Kidney (tissue), 14 donors: ENCODE results near the gene DISC1. TPM values are rescaled to one million over a fixed set of nuclear protein-coding genes. Genes with fewer than 3 reads are reported as not detected.

Experiments
- DNase-seq, 5 donors: peaks; one replicate each; pipeline ENCODE4 v3.0.0-alpha.2; 2013 to 2020
- FAIRE-seq: peaks from 2 replicates; lab custom pipeline; 2012; peaks lifted over from hg19 to GRCh38; lab: Jason Lieb, UNC
- H3K27ac ChIP-seq, 2 donors: one replicate each; pipeline ENCODE4 v1.7.0; 2013; ENCODE audit warnings: low read depth in 2 of 2, low read length in 2 of 2, inconsistent platforms in 1 of 2
- H3K27me3 ChIP-seq: one replicate; pipeline ENCODE4 v1.7.1; 2013; ENCODE audit warnings: low read length, inconsistent platforms; ENCODE audit not compliant: control insufficient read depth, insufficient read depth
- H3K36me3 ChIP-seq, 3 donors: one replicate each; pipeline versions ENCODE4 v1.7.0 to v1.7.1; 2013; ENCODE audit warnings: low read length in 3 of 3, control low read depth in 1 of 3, inconsistent platforms in 1 of 3; ENCODE audit not compliant: insufficient read depth in 3 of 3, control insufficient read depth in 2 of 3
- H3K4me1 ChIP-seq, 3 donors: one replicate each; pipeline versions ENCODE4 v1.7.0 to v1.7.1; 2013; ENCODE audit warnings: low read length in 3 of 3, inconsistent platforms in 1 of 3, low read depth in 1 of 3; ENCODE audit not compliant: control insufficient read depth in 2 of 3, insufficient read depth in 2 of 3
- H3K4me3 ChIP-seq, 3 donors: one replicate each; pipeline versions ENCODE4 v1.7.0 to v1.8.1; 2013; ENCODE audit warnings: low read length in 3 of 3, control low read depth in 1 of 3, inconsistent platforms in 1 of 3
- H3K9ac ChIP-seq, 3 donors: one replicate each; pipeline versions ENCODE4 v1.7.0 to v1.7.1; 2013; ENCODE audit warnings: low read length in 3 of 3, control low read depth in 1 of 3, inconsistent platforms in 1 of 3
- H3K9me3 ChIP-seq, 3 donors: one replicate each; pipeline versions ENCODE4 v1.7.0 to v1.7.1; 2013; ENCODE audit warnings: low read length in 3 of 3, control low read depth in 1 of 3, inconsistent platforms in 1 of 3; ENCODE audit not compliant: control insufficient read depth in 2 of 3, insufficient read depth in 1 of 3
- intact Hi-C: fragments of 100-400 bp; cut with DNase I; formaldehyde crosslinking; loops from one replicate; pipeline ENCODE4 v1.11.1; 2022
- polyA plus RNA-seq: library from polyadenylated mRNA; stranded (reverse); fragments of 350-450 nt; fragmentation: Illumina TruSeq; extraction: RNeasy Lipid Tissue Mini Kit (QIAGEN cat#74804); gene quantifications from one replicate; pipeline ENCODE4 v1.2.3, GENCODE V29; 2014; ENCODE audit warnings: low read depth, low replicate concordance; ENCODE audit not compliant: insufficient read depth
- total RNA-seq: library from RNA; stranded (reverse); fragmentation: NEBNext Ultra II Directional; extraction: Animal tissue kit (Norgen Biotek cat#: 25700); gene quantifications from one replicate; pipeline ENCODE4 v1.2.1, GENCODE V29; 2021
- TF ChIP-seq, protein P1 (sequence below): IDR thresholded peaks from 3 replicates; pipeline ENCODE4 v1.5.1; 2012; ENCODE audit warnings: mild to moderate bottlenecking, moderate library complexity, borderline replicate concordance; ENCODE audit not compliant: insufficient read depth; ENCODE audit errors: extremely low read depth
- donor health status: control.
- donor health status: control.
- donor health status: control.
- donor health status: control.
- donor health status: control.
- donor health status: DM: yes; HTN: yes; CAD: no.
- donor health status: Normal renal cell carcinoma (clear cell type).

Gene DISC1
- total and polyA plus RNA-seq, 2 donors from 2014 or later: 0.80 to 15.9 TPM

DNA sequence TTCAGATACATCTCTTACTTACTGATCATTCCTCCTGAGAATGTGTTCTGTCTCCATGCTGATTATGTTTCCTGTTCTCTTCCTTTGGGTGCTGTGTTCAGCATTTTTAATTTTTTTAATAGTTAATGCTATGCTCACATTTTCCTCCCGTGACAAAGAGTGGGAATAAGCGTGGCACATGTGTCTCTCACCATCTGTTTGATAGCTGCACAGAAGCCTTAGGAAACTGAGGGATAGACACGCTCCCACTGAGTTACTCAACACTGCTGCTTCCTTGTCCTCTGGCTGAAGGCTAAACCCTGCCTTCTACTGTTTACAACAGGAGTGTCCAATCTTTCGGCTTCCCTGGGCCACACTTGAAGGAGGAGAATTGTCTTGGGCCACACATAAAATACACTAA, 264.2 kb downstream of the DISC1 start:
- Histone ChIP-seq H3K4me1 (no peaks in the 10 kb centered on the region), H3K36me3 (no peaks in the 10 kb centered on the region), H3K9ac (no peak overlapping the region), H3K4me3 (no peak overlapping the region), H3K27me3 (no peaks in the 10 kb centered on the region), H3K27ac (no peak overlapping the region), H3K9me3 (no peaks in the 10 kb centered on the region)
- TF ChIP-seq, protein P1, sequence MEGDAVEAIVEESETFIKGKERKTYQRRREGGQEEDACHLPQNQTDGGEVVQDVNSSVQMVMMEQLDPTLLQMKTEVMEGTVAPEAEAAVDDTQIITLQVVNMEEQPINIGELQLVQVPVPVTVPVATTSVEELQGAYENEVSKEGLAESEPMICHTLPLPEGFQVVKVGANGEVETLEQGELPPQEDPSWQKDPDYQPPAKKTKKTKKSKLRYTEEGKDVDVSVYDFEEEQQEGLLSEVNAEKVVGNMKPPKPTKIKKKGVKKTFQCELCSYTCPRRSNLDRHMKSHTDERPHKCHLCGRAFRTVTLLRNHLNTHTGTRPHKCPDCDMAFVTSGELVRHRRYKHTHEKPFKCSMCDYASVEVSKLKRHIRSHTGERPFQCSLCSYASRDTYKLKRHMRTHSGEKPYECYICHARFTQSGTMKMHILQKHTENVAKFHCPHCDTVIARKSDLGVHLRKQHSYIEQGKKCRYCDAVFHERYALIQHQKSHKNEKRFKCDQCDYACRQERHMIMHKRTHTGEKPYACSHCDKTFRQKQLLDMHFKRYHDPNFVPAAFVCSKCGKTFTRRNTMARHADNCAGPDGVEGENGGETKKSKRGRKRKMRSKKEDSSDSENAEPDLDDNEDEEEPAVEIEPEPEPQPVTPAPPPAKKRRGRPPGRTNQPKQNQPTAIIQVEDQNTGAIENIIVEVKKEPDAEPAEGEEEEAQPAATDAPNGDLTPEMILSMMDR: no peak
- intact Hi-C loops: no loop called here
- DNase-seq (no peak), FAIRE-seq (no peak)

DNA sequence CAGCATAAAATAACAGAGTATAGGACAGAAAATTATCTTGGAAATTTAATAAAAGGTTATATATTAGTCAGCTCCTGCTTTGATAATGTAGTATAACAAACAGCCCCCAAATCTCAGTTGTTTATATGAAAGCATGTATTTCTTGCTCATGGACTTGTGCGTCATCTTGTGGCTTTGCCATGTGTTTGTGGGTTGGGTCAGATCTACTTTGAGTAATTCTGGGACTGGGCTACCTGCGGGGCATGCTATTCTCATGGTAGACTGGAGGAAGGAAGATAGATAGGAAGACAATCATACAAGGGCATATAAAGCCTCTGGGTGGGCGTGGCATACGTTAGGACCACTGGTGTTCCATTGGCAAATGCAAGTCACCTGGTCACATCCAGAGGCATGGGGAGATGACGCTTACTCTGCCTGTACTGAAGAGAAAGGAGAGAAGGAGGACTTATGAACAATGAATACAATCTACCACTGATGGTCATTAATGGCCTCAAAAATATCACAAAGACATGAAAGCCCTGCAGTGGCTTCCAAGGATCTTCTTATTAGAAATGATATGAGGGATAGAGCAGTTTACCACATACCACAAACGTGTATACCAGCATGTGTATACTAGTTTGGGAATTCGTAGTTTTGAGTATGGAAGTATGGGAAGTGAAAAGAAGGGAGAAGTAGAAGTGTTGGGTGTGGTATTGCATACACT, 267.0 kb downstream of the DISC1 start:
- no peak overlapping the region for H3K9ac ChIP-seq
- DNase-seq (no peak), FAIRE-seq (no peak)
- no peaks in the 10 kb centered on the region for H3K27me3 ChIP-seq
- H3K9me3 ChIP-seq: no peaks in the 10 kb centered on the region
- no peaks in the 10 kb centered on the region for H3K4me1 ChIP-seq
- no peak overlapping the region for H3K4me3 ChIP-seq
- no peak overlapping the region for H3K27ac ChIP-seq
- intact Hi-C loops: no loop called here
- TF ChIP-seq, protein P1: no peak
- no peaks in the 10 kb centered on the region for H3K36me3 ChIP-seq

DNA sequence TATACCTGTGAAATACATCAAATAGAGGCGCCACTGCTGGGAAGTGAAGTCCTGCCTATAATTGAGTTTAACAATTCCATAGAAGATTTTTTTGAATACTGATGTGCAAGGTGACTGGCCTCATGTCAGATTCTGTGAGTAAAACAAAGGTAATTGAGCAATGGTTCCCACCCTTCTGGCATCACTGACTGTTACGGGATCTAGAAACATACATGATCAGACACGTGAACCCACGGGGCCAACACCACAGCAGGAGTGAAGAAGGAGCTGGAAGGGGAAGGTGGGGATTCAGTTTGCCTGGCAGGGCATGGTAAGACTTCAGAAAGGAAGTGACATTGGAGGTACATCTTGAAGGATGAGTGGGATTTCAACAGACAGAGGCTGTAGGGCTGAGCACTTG, 270.2 kb downstream of the DISC1 start:
- FAIRE-seq (no peak), DNase-seq (no peak)
- H3K4me1 ChIP-seq: no peaks in the 10 kb centered on the region
- TF ChIP-seq, protein P1: no peak
- no peak overlapping the region for H3K4me3 ChIP-seq
- intact Hi-C loops: no loop called here
- no peaks in the 10 kb centered on the region for H3K9me3 ChIP-seq
- H3K9ac ChIP-seq: no peak overlapping the region
- H3K27ac ChIP-seq: no peak overlapping the region
- no peaks in the 10 kb centered on the region for H3K36me3 ChIP-seq
- H3K27me3 ChIP-seq: no peaks in the 10 kb centered on the region
